ENCODE data around the gene TRIM8.

DNA sequence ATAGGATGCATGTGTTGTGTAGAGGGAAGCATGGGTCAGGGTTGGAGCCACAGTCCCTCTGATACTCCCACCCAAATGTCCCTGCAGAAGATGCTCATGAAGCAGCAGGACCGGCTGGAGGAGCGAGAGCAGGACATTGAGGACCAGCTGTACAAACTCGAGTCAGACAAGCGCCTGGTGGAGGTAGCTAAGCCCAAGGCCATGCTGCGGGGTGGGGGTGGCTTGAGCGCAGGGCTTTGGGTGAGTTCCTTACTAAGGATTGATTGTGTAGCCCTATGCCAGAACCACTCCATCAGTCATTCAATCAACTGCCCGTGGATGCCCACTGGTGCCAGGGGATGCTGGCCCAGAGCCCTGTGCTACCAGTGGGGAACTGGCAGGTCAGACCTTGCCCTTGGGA, 10.3 kb downstream of the TRIM8 start:
- TF ChIP-seq EZH2 (IDR thresholded peaks at IDR 0.05; ENCODE audit: insufficient read depth, poor library complexity, severe bottlenecking) (no peak), EZH2phosphoT487 (IDR thresholded peaks at IDR 0.05; ENCODE audit: insufficient read depth, low read depth) (no peak)

All from GM23248 (cell line).